ENCODE results near the gene SH3TC1.

- TF ChIP-seq CTCF (IDR thresholded peaks at IDR 0.05) (no peak), POLR2AphosphoS5 (IDR thresholded peaks at IDR 0.05) (no peak), POLR2A (IDR thresholded peaks at IDR 0.05) (no peak), EP300 (IDR thresholded peaks at IDR 0.05; ENCODE audit: low read depth) (no peak)
Observed at GRCh38 chr4:8285143-8285975, 86.3 kb downstream of the SH3TC1 start.

Data from transverse colon (tissue), 4 donors.